OCI-LY1 (cell line): ENCODE data around the gene TBXT.

ENCODE experiments used
- H2AFZ ChIP-seq: fragments of 200-600 bp; sonication (generic), shearing (Covaris generic); 2 replicates; pipeline ENCODE4 v1.6.0; 2014; ENCODE audit warnings: antibody characterized with exemption, mild to moderate bottlenecking, low read length
- H3F3A ChIP-seq: fragments of 200-600 bp; sonication (generic), shearing (Covaris generic); 2 replicates; pipeline ENCODE4 v1.6.0; 2014; ENCODE audit warnings: mild to moderate bottlenecking, antibody characterized with exemption, low read length, moderate library complexity; ENCODE audit not compliant: insufficient read depth
- H3K27ac ChIP-seq: fragments of 200-600 bp; sonication (generic); 2 replicates; pipeline ENCODE4 v1.5.1; 2014; ENCODE audit warnings: low read length, mixed run types, mild to moderate bottlenecking, low read depth; ENCODE audit not compliant: poor library complexity, severe bottlenecking
- H3K27me3 ChIP-seq: fragments of 200-600 bp; sonication (generic); 2 replicates; pipeline ENCODE4 v1.6.0; 2014; ENCODE audit warnings: antibody characterized with exemption, mild to moderate bottlenecking, low read length, moderate library complexity; ENCODE audit not compliant: insufficient read depth
- H3K36me3 ChIP-seq: fragments of 200-600 bp; sonication (generic); 2 replicates; pipeline ENCODE4 v1.6.1; 2014; ENCODE audit warnings: mild to moderate bottlenecking, antibody characterized with exemption, low read length, moderate library complexity, mixed read lengths; ENCODE audit not compliant: insufficient read depth
- H3K4me1 ChIP-seq: fragments of 200-600 bp; sonication (generic); 2 replicates; pipeline ENCODE4 v1.5.1; 2014; ENCODE audit warnings: mild to moderate bottlenecking, low read length, moderate library complexity; ENCODE audit not compliant: insufficient read depth, severe bottlenecking
- H3K4me2 ChIP-seq: fragments of 200-600 bp; sonication (generic), shearing (Covaris generic); 2 replicates; pipeline ENCODE4 v1.6.1; 2014; ENCODE audit warnings: low read length
- H3K4me3 ChIP-seq: fragments of 200-600 bp; sonication (generic); 2 replicates; pipeline ENCODE4 v1.5.1; 2014; ENCODE audit warnings: low read length, low read depth, mild to moderate bottlenecking, mixed read lengths; ENCODE audit not compliant: poor library complexity, severe bottlenecking
- H3K79me2 ChIP-seq: fragments of 200-600 bp; shearing (Covaris generic); 2 replicates; pipeline ENCODE4 v1.6.1; 2016; ENCODE audit warnings: mixed run types, low read length, mixed read lengths; ENCODE audit not compliant: insufficient read depth
- H3K9ac ChIP-seq: fragments of 200-600 bp; sonication (generic), shearing (Covaris generic); 2 replicates; pipeline ENCODE4 v1.6.1; 2014; ENCODE audit warnings: mild to moderate bottlenecking, low read length, mixed read lengths
- H3K9me2 ChIP-seq: fragments of 200-600 bp; sonication (generic), shearing (Covaris generic); 2 replicates; pipeline ENCODE4 v1.6.1; 2014; ENCODE audit warnings: low read depth, mild to moderate bottlenecking, low read length, mixed read lengths
- H3K9me3 ChIP-seq: fragments of 200-600 bp; shearing (Covaris generic); 2 replicates; pipeline ENCODE4 v1.6.1; 2014; ENCODE audit warnings: low read length, mixed read lengths
- H4K20me1 ChIP-seq: fragments of 200-600 bp; sonication (generic), shearing (Covaris generic); 2 replicates; pipeline ENCODE4 v1.6.0; 2016; ENCODE audit warnings: mild to moderate bottlenecking, low read length; ENCODE audit not compliant: insufficient read depth
- CTCF ChIP-seq: fragments of 200-600 bp; sonication (generic), shearing (Covaris generic); IDR thresholded peaks from 2 replicates; pipeline ENCODE4 v1.5.1; 2017; ENCODE audit warnings: mild to moderate bottlenecking, antibody characterized with exemption, low read length, moderate library complexity, mixed read lengths
- EZH2 ChIP-seq: fragments of 200-600 bp; sonication (generic), shearing (Covaris generic); IDR thresholded peaks from 2 replicates; pipeline ENCODE4 v1.8.0; 2017; ENCODE audit warnings: borderline replicate concordance, mixed run types, mild to moderate bottlenecking, antibody characterized with exemption, low read length, moderate library complexity, mixed read lengths

Gene TBXT

GRCh38 chr6:166195860-166196238 is 28.2 kb upstream of the TBXT start:
- TF ChIP-seq EZH2, result no peak
- TF ChIP-seq CTCF, result no peak
- Histone ChIP-seq H3K27ac (no peak overlapping the region), H3K4me1 (no peaks in the 10 kb centered on the region), H4K20me1 (no peaks in the 10 kb centered on the region), H3K9ac (no peak overlapping the region), H3K4me3 (no peak overlapping the region), H3K36me3 (no peaks in the 10 kb centered on the region), H3F3A (no peaks in the 10 kb centered on the region), H3K4me2 (no peak overlapping the region), H3K9me2 (no peaks in the 10 kb centered on the region), H2AFZ (no peak overlapping the region), H3K9me3 (no peaks in the 10 kb centered on the region), H3K27me3 (no peaks in the 10 kb centered on the region), H3K79me2 (no peaks in the 10 kb centered on the region)

DNA sequence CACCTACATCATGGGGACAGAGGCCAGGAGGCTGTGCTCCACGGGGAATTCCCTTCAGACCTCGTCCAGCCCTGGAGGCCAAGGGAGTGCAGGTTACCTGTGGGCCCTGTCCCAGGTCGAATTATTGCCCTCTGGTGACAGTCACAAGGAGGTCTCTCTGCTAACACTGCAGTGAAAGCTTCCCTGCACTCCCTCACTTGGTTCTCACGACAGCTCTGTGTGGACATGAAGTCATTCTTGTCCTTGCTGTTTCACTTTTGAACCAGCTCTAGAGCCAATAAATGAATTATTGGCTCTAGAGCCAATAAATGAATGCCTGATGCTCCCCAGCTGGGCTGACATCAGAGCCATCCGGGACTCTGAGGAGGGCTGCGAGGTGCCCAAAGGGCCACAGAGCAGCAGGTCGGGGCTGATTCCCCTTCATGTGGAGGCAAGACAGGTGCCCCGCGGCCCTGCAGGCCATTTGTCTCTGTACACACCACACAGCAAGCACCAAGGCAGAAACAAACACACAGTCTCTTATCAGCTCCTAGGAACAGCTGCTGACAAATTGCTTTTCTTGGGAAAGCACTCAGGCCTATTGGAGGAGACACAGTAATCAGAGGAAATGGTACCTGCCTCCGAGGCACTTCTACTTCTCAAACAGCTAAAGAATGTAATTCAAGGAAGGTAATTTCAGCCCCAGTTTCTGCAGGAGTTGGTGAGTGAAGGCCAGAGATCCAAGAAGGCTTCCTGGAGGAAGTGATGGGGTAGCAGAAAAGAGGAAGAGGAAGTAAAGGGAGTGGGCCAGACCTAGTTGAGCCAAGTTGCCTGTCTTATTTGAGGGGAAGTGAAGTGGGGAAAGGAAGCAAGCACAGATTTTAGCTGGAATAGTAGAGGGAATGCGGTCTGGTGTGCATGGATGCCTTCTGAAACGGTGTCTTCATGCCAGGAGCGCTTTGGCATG is 27.5 kb upstream of the TBXT start:
- Histone ChIP-seq H3K9ac (no peak overlapping the region), H3K27ac (no peak overlapping the region), H3K4me1 (no peaks in the 10 kb centered on the region), H3K36me3 (no peaks in the 10 kb centered on the region), H3K4me3 (no peak overlapping the region), H3F3A (no peaks in the 10 kb centered on the region), H4K20me1 (no peaks in the 10 kb centered on the region), H3K9me2 (no peaks in the 10 kb centered on the region), H3K4me2 (no peak overlapping the region), H3K79me2 (no peaks in the 10 kb centered on the region), H2AFZ (no peak overlapping the region), H3K27me3 (no peaks in the 10 kb centered on the region), H3K9me3 (no peaks in the 10 kb centered on the region)
- TF ChIP-seq EZH2, result no peak
- no peak for TF ChIP-seq CTCF

GRCh38 chr6:166192557-166192956 is 24.9 kb upstream of the TBXT start:
- no peak overlapping the region for H2AFZ ChIP-seq
- H3K4me2 ChIP-seq, result no peak overlapping the region
- H3K4me1 ChIP-seq, result no peaks in the 10 kb centered on the region
- no peaks in the 10 kb centered on the region for H3K36me3 ChIP-seq
- no peaks in the 10 kb centered on the region for H3K9me2 ChIP-seq
- no peaks in the 10 kb centered on the region for H3K9me3 ChIP-seq
- no peak overlapping the region for H3K9ac ChIP-seq
- H3K27me3 ChIP-seq, result no peaks in the 10 kb centered on the region
- H3K27ac ChIP-seq, result no peak overlapping the region
- H3K4me3 ChIP-seq, result no peak overlapping the region
- no peaks in the 10 kb centered on the region for H3K79me2 ChIP-seq
- H4K20me1 ChIP-seq, result no peaks in the 10 kb centered on the region
- no peak for TF ChIP-seq EZH2
- no peak for TF ChIP-seq CTCF
- H3F3A ChIP-seq, result no peaks in the 10 kb centered on the region
